GM19099 (cell line): ENCODE measurements around the gene CD276.

ENCODE experiments used
- POLR2A ChIP-seq: IDR thresholded peaks from 3 replicates; pipeline ENCODE4 v1.6.1; 2011; ENCODE audit warnings: low read depth; ENCODE audit not compliant: insufficient read length; ENCODE audit errors: extremely low read depth

CD276 gene

GRCh38 chr15:73751511-73751898 lies 67.3 kb downstream of the CD276 start:
- TF ChIP-seq POLR2A, result no peak

GRCh38 chr15:73751899-73752805 lies 68.0 kb downstream of the CD276 start:
- TF ChIP-seq POLR2A, result no peak

GRCh38 chr15:73752806-73753193 lies 68.6 kb downstream of the CD276 start:
- no peak for TF ChIP-seq POLR2A

GRCh38 chr15:73753250-73754130 lies 69.3 kb downstream of the CD276 start, which contains the start of gene INSYN1:
INSYN1 (minus strand) TSS chr15:73753351; CDS start chr15:73751130, 2,221 bp downstream.
- no peak for TF ChIP-seq POLR2A

GRCh38 chr15:73754461-73754860 lies 70.3 kb downstream of the CD276 start:
- no peak for TF ChIP-seq POLR2A

- TF ChIP-seq POLR2A, result no peak
Observed at GRCh38 chr15:73755481-73755880, 71.3 kb downstream of the CD276 start.

- no peak for TF ChIP-seq POLR2A
Observed at GRCh38 chr15:73755946-73756345, 71.8 kb downstream of the CD276 start.

- no peak for TF ChIP-seq POLR2A
Observed at GRCh38 chr15:73756390-73756789, 72.2 kb downstream of the CD276 start.

GRCh38 chr15:73756947-73757513 lies 72.8 kb downstream of the CD276 start:
- no peak for TF ChIP-seq POLR2A

GRCh38 chr15:73757571-73757970 lies 73.4 kb downstream of the CD276 start:
- no peak for TF ChIP-seq POLR2A

- no peak for TF ChIP-seq POLR2A
Observed at GRCh38 chr15:73758461-73758860, 74.3 kb downstream of the CD276 start.

- TF ChIP-seq POLR2A, result no peak
Observed at GRCh38 chr15:73760330-73761329, 76.4 kb downstream of the CD276 start.

GRCh38 chr15:73763931-73764330 lies 79.7 kb downstream of the CD276 start:
- no peak for TF ChIP-seq POLR2A
